Measurements from ENCODE around the gene PRRG1.
"Not testable (repeated sequence)": the region's sequence is repeated elsewhere in the genome, so short reads cannot be mapped to it uniquely, and the experiment has no call there.

DNA sequence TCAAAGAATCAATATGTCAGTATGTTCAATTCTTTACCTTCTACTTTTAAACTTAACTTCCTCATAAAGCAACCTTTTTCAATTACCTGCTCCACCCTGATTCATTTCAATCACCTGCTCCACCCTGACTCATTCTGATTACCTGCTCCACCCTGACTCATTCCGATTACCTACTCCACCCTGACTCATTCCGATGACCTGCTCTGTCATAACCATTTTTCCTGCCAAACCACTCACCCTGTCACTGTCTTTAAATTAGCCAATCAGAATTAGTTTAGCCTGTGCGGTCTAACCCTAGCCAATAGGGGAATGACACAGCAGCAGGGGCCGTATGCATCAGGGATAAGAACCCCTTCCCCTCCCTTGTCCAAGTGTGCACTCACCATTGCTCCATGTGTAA, 135.2 kb downstream of the PRRG1 start:
- TF ChIP-seq, protein P1, sequence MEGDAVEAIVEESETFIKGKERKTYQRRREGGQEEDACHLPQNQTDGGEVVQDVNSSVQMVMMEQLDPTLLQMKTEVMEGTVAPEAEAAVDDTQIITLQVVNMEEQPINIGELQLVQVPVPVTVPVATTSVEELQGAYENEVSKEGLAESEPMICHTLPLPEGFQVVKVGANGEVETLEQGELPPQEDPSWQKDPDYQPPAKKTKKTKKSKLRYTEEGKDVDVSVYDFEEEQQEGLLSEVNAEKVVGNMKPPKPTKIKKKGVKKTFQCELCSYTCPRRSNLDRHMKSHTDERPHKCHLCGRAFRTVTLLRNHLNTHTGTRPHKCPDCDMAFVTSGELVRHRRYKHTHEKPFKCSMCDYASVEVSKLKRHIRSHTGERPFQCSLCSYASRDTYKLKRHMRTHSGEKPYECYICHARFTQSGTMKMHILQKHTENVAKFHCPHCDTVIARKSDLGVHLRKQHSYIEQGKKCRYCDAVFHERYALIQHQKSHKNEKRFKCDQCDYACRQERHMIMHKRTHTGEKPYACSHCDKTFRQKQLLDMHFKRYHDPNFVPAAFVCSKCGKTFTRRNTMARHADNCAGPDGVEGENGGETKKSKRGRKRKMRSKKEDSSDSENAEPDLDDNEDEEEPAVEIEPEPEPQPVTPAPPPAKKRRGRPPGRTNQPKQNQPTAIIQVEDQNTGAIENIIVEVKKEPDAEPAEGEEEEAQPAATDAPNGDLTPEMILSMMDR (IDR thresholded peaks at IDR 0.05), result not testable (repeated sequence)
- TF ChIP-seq POLR2AphosphoS5 (IDR thresholded peaks at IDR 0.05; ENCODE audit: low read depth, low read length); SIN3A (IDR thresholded peaks at IDR 0.05; ENCODE audit: borderline replicate concordance, insufficient read depth, low read depth, low read length): not testable (repeated sequence)
